HepG2 (cell line): ENCODE measurements around the gene TIMM44. TPM values are rescaled to one million over a fixed set of nuclear protein-coding genes. Genes with fewer than 3 reads are reported as not detected.
A peak's percentile ranks its signal among the peaks of the same experiment; 100 is the strongest.

ENCODE experiments used
- ATAC-seq: fragments of 200-7000 bp; cut with Tn5 transposase; 3 replicates; pipeline ENCODE4 v1.9.1; 2020; ENCODE audit warnings: mild to moderate bottlenecking, moderate library complexity
- BruUV-seq: library from RNA; stranded (reverse); fragments of 400-500 nt; replicated peaks from 2 replicates; lab custom pipeline; 2021; lab: Mats Ljungman, UMichigan
- CTCF ChIA-PET: fragments of 300-600 bp; formaldehyde crosslinking; extraction: SDS; loops from one replicate; lab custom pipeline; 2021; ENCODE audit warnings: low total read pairs, inconsistent platforms, low intra/inter-chr PET ratio; lab: Yijun Ruan, JAX
- POLR2A ChIA-PET: fragments of 350-600 bp; sonication (Branson Sonifier 250); formaldehyde crosslinking; loops from one replicate; lab custom pipeline; 2020; ENCODE audit warnings: antibody characterized with exemption, inconsistent platforms; lab: Yijun Ruan, JAX
- DNase-seq: peaks from one replicate; pipeline ENCODE4 v3.0.0-alpha.2; 2015; ENCODE audit warnings: low spot score
- FAIRE-seq: peaks from 3 replicates; lab custom pipeline; 2011; peaks lifted over from hg19 to GRCh38; lab: Jason Lieb, UNC
- H2AFZ ChIP-seq: one replicate; pipeline ENCODE4 v1.6.1; 2011; ENCODE audit warnings: low read length, inconsistent platforms
- H3K27ac ChIP-seq: fragments of 300-600 bp; 3 replicates; pipeline ENCODE4 v1.8.0; 2011; ENCODE audit warnings: mixed run types, mild to moderate bottlenecking, mixed read lengths, low read length, inconsistent platforms; ENCODE audit not compliant: insufficient read depth; ENCODE audit errors: extremely low read length
- H3K27me3 ChIP-seq, 2 experiments: fragments of 200-600 bp in 1 of 2; 2 replicates in 1 of 2; 3 replicates in 1 of 2; pipeline versions ENCODE4 v1.6.0 to v1.8.0; 2011; ENCODE audit warnings: low read length in 2 of 2, mild to moderate bottlenecking in 2 of 2, moderate library complexity in 2 of 2, inconsistent platforms in 1 of 2; ENCODE audit not compliant: insufficient read depth in 2 of 2, control insufficient read depth in 1 of 2
- H3K36me3 ChIP-seq, 2 experiments: fragments of 200-600 bp in 1 of 2; replicated peaks in 1 of 2; 2 replicates in 1 of 2; 3 replicates in 1 of 2; pipeline versions ENCODE4 v1.5.1 to v1.8.0; 2011; ENCODE audit warnings: low read length in 2 of 2, inconsistent platforms in 1 of 2; ENCODE audit not compliant: insufficient read depth in 2 of 2, control insufficient read depth in 1 of 2
- H3K4me1 ChIP-seq: 2 replicates; pipeline ENCODE4 v1.5.1; 2012; ENCODE audit warnings: low read length, inconsistent platforms; ENCODE audit not compliant: insufficient read depth
- H3K4me2 ChIP-seq: 2 replicates; pipeline ENCODE4 v1.6.0; 2011; ENCODE audit warnings: low read depth, low read length, inconsistent platforms
- H3K4me3 ChIP-seq, 3 experiments: fragments of 200-600 bp in 1 of 3; sonication (generic), shearing (Covaris generic) in 1 of 3; replicated peaks in 1 of 3; 2 replicates each; pipeline ENCODE4 v1.5.1; 2011 to 2016; ENCODE audit warnings: low read length in 3 of 3, inconsistent platforms in 2 of 3, low read depth in 2 of 3, mild to moderate bottlenecking in 2 of 3, control low read depth in 1 of 3, mixed read lengths in 1 of 3; ENCODE audit not compliant: insufficient read depth in 1 of 3
- H3K79me2 ChIP-seq: one replicate; pipeline ENCODE4 v1.6.1; 2011; ENCODE audit warnings: low read length, inconsistent platforms; ENCODE audit not compliant: insufficient read depth
- H3K9ac ChIP-seq: 2 replicates; pipeline ENCODE4 v1.6.0; 2011; ENCODE audit warnings: mild to moderate bottlenecking, low read depth, low read length, inconsistent platforms; ENCODE audit not compliant: insufficient read depth
- H3K9me3 ChIP-seq: 2 replicates; pipeline ENCODE4 v1.5.1; 2012; ENCODE audit warnings: mild to moderate bottlenecking, low read length
- H4K20me1 ChIP-seq: 2 replicates; pipeline ENCODE4 v1.6.0; 2011; ENCODE audit warnings: inconsistent platforms, mild to moderate bottlenecking, low read length, moderate library complexity; ENCODE audit not compliant: insufficient read depth
- HOXD1 ChIP-seq: sonication (generic); formaldehyde crosslinking; IDR thresholded peaks from 2 replicates; pipeline ENCODE4 v1.5.0; 2020; ENCODE audit warnings: missing genetic modification reagents
- RBFOX2 ChIP-seq: fragments of 200-400 bp; formaldehyde crosslinking; IDR thresholded peaks from 2 replicates; pipeline ENCODE4 v1.6.1; 2017; ENCODE audit warnings: low read depth, mild to moderate bottlenecking, low read length
- ZNF121 ChIP-seq: sonication (generic); formaldehyde crosslinking; IDR thresholded peaks from 2 replicates; pipeline ENCODE4 v1.5.0; 2020; ENCODE audit warnings: mild to moderate bottlenecking, missing genetic modification reagents
- ZNF564 ChIP-seq: sonication (generic); formaldehyde crosslinking; IDR thresholded peaks from 2 replicates; pipeline ENCODE4 v1.8.1; 2023; ENCODE audit warnings: mild to moderate bottlenecking, missing genetic modification reagents
- ZNF597 ChIP-seq: sonication (generic); formaldehyde crosslinking; IDR thresholded peaks from 2 replicates; pipeline ENCODE4 v1.5.0; 2020; ENCODE audit warnings: missing genetic modification reagents
- ZNF678 ChIP-seq: sonication (generic); formaldehyde crosslinking; IDR thresholded peaks from 2 replicates; pipeline ENCODE4 v1.4.0; 2020; ENCODE audit warnings: mild to moderate bottlenecking, missing genetic modification reagents
- ZNF777 ChIP-seq: sonication (generic); formaldehyde crosslinking; IDR thresholded peaks from 2 replicates; pipeline ENCODE4 v1.4.0; 2020; ENCODE audit warnings: missing genetic modification reagents
- WGBS: methylation state at CpG from one replicate; pipeline ENCODE4 v1.1.6; 2017; ENCODE audit warnings: low lambda C conversion rate; 5-methylcytosine and 5-hydroxymethylcytosine counted together
- in situ Hi-C: cut with HindIII; loops from 2 replicates; pipeline ENCODE4 v1.10.0; 2017; ENCODE audit warnings: low pct_unique_long_range_greater_than_20kb; ENCODE audit not compliant: extremely low pct_ligation_motif_present
- intact Hi-C: fragments of 100-400 bp; cut with micrococcal nuclease; formaldehyde crosslinking; loops from one replicate; pipeline ENCODE4 v1.10.0; 2022; ENCODE audit not compliant: unreplicated experiment
- polyA plus RNA-seq, 8 experiments: library from polyadenylated mRNA; depleted of rRNA in 3 of 8; stranded (reverse) in 7 of 8; unstranded in 1 of 8; fragments of >200 nt; fragmentation: Illumina TruSeq in 4 of 8; extraction: Trizol in 4 of 8; gene quantifications; 2 replicates each; pipeline versions ENCODE4 v1.2.1 to v1.2.3, GENCODE V29; 2011 to 2016; ENCODE audit warnings: low read depth in 4 of 8, missing spikeins in 1 of 8, mixed read lengths in 1 of 8; ENCODE audit not compliant: insufficient read depth in 1 of 8
- total RNA-seq, 5 experiments: library from RNA; depleted of rRNA; stranded (reverse); fragments of >200 nt; fragmentation: Illumina TruSeq; extraction: Trizol; gene quantifications; 2 replicates each; pipeline ENCODE4 v1.2.3, GENCODE V29; 2016; ENCODE audit warnings: low read depth in 1 of 5

The TIMM44 gene
- total and polyA plus RNA-seq, 2 of the 13 experiments (the other 11 are each of a cell fraction or from before 2014, with no cell fraction given) = 42.9 to 72.6 TPM

DNA sequence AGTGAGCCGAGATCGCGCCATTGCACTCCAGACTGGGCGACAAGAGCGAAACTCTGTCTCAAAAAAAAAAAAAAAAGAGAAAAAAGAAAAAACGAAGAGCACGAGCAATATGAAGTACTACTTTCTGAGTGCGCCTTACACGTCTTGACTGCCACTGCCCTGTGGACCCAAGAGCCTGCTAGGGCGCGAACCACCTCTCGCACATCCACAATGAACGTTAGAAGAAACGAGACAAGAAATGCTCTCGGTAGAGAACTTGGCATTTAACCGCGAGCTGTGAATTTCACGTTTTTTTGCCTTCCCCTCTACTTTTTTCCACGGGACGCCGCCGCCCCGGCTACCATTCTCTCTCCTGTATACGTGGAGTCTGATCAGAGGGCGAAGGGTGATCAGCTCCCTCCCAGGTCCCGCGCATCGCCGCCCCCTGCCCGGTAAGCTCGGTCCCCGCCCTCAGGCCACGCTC, 454 bp downstream of the TIMM44 start (continued):
- TF ChIP-seq ZNF564 (CRISPR knock-in tag) = no peak; the same call in 1 of the 2 replicates
- TF ChIP-seq, all 625 proteins: peak for 21

GRCh38 chr19:7941895-7942596, 1.4 kb downstream of the TIMM44 start:
- Histone ChIP-seq H3K4me2 (peak overlapping the region; percentile 82), H3K36me3 (peaks cover 10 to 35% of the 10 kb centered on the region in 2 experiments), H3K9ac (peak overlapping the region; percentile 100), H3K9me3 (no peaks in the 10 kb centered on the region), H3K4me1 (peaks cover 38% of the 10 kb centered on the region), H3K79me2 (peaks cover 32% of the 10 kb centered on the region), H2AFZ (no peak overlapping the region), H3K4me3 (peak overlapping the region; percentile 63 to 98 (median 91); a peak in 5 of 6 replicates), H4K20me1 (0 out of 2 replicates have a peak, but pooled peaks cover 2% of the 10 kb centered on the region), H3K27ac (no peak overlapping the region), H3K27me3 (peaks cover 0 to 3% of the 10 kb centered on the region in 2 experiments; a peak in 1 of 5 replicates)
- DNase-seq (no peak), ATAC-seq (no peak), FAIRE-seq (no peak)
- intact Hi-C loops (no loop called here), in situ Hi-C loops (no loop called here)
- POLR2A ChIA-PET = interaction anchor here (2.7 kb wide), 1 partner anchor 12 kb away, joined by 57 read pairs; no protein-coding TSS in a partner anchor
- no TSS peak for BruUV-seq
- 92% methylated on average over 19 of the region's 19 CpGs for WGBS
- TF ChIP-seq HOXD1 (no peak), ZNF121 (CRISPR knock-in tag) (peak; percentile 74), ZNF777 (CRISPR knock-in tag) (0 out of 2 replicates have a peak, but pooled peaks have one; percentile 1)
- CTCF ChIA-PET = no interaction called here

GRCh38 chr19:7940841-7941240, 2.6 kb downstream of the TIMM44 start:
- Histone ChIP-seq H3K27me3 (peaks cover 0 to 3% of the 10 kb centered on the region in 2 experiments; a peak in 1 of 5 replicates), H3K9ac (no peak overlapping the region), H3K4me3 (no peak overlapping the region), H2AFZ (no peak overlapping the region), H3K9me3 (no peaks in the 10 kb centered on the region), H3K4me2 (no peak overlapping the region), H3K79me2 (peaks cover 32% of the 10 kb centered on the region), H3K4me1 (peaks cover 38% of the 10 kb centered on the region), H3K27ac (no peak overlapping the region), H4K20me1 (0 out of 2 replicates have a peak, but pooled peaks cover 2% of the 10 kb centered on the region), H3K36me3 (peaks cover 12 to 45% of the 10 kb centered on the region in 2 experiments)
- no peak for ATAC-seq
- CTCF ChIA-PET = no interaction called here
- in situ Hi-C loops = no loop called here
- no peak for DNase-seq
- no peak for FAIRE-seq
- no TSS peak for BruUV-seq
- intact Hi-C loops = no loop called here
- 97% methylated on average over 12 of the region's 13 CpGs for WGBS
- no peak for TF ChIP-seq ZNF597 (CRISPR knock-in tag)
- 0 out of 2 replicates have a peak, but pooled peaks have one; percentile 28 for TF ChIP-seq RBFOX2
- TF ChIP-seq ZNF678 (CRISPR knock-in tag) = no peak
- POLR2A ChIA-PET = interaction anchor here (0.7 kb wide), 1 partner anchor 235 kb away, joined by 3 read pairs; no protein-coding TSS in a partner anchor
